ENCODE results near the gene PTS.

Gene PTS

GRCh38 chr11:112229746-112230433, 3.7 kb downstream of the PTS start:
- Histone ChIP-seq H3K27me3 (ENCODE audit: control insufficient read depth in 1 of 2, insufficient read depth in 2 of 2, low read length in 2 of 2) (no peaks in the 10 kb centered on the region), H3K9ac (ENCODE audit: low read depth in 1 of 2, low read length in 2 of 2) (no peak overlapping the region), H3K9me3 (ENCODE audit: control insufficient read depth in 1 of 2, low read length in 2 of 2) (no peaks in the 10 kb centered on the region), H3K27ac (ENCODE audit: low read depth, low read length) (no peak overlapping the region), H3K36me3 (ENCODE audit: control insufficient read depth in 1 of 2, insufficient read depth in 2 of 2, low read length in 2 of 2) (peaks cover 11 to 23% of the 10 kb centered on the region in 2 donors), H3K4me1 (ENCODE audit: control insufficient read depth in 1 of 2, insufficient read depth in 2 of 2, low read length in 2 of 2) (peaks cover 9 to 11% of the 10 kb centered on the region in 2 donors), H3K4me3 (ENCODE audit: low read depth in 1 of 2, low read length in 2 of 2) (no peak overlapping the region)

DNA sequence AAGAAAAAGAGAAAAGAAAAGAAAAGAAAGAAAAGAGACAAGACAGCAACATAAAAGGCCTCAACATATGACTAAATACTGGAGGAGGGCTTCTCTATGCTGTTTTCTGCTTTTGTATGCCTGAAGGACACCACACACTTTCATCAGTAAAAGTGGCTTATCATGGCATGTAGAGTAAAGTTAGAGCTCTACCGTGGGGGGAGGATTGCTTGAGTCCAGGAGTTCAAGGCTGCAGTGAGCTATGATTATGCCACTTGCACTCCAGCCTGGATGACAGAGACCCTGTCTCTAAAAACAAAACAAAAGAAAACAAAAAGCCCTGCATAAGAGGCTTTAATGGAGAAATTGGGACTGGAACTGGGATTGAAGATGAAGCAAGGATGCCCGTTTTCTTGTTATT, 5.7 kb downstream of the PTS start:
- Histone ChIP-seq H3K4me1 (ENCODE audit: control insufficient read depth in 1 of 2, insufficient read depth in 2 of 2, low read length in 2 of 2) (peaks cover 8 to 9% of the 10 kb centered on the region in 2 donors), H3K27me3 (ENCODE audit: control insufficient read depth in 1 of 2, insufficient read depth in 2 of 2, low read length in 2 of 2) (no peaks in the 10 kb centered on the region), H3K9ac (ENCODE audit: low read depth in 1 of 2, low read length in 2 of 2) (no peak overlapping the region), H3K36me3 (ENCODE audit: control insufficient read depth in 1 of 2, insufficient read depth in 2 of 2, low read length in 2 of 2) (peaks cover 11 to 37% of the 10 kb centered on the region in 2 donors), H3K9me3 (ENCODE audit: control insufficient read depth in 1 of 2, low read length in 2 of 2) (no peaks in the 10 kb centered on the region), H3K4me3 (ENCODE audit: low read depth in 1 of 2, low read length in 2 of 2) (no peak overlapping the region), H3K27ac (ENCODE audit: low read depth, low read length) (no peak overlapping the region)

DNA sequence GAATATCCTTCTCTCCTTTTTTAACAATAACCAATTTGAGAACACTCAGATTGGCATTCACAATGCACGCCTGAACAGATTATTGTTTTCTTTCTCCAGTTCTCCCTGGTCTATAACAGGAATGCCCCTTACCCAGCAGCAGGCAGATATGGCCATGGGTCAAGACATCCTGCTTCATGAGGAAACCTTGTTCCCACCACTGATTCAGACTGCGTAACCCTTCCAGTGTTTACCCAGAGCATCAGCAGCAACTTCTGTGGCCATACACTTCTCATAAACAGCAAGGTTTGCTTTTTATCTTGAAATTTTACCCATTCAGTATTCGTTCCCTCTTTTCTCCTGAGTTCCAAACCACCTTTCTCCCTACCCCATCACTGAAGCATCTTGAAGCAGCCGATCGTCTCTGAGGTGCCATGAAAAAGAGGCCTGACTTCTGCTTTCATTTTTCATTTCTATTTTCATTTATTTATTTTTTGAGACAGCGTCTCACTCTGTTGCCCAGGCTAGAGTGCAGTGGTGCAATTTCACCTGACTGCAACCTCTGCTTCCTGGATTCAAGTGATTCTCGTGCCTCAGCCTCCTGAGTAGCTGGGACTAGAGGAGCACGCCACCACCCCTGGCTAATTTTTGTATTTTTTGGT, 9.6 kb downstream of the PTS start:
- H3K4me3 ChIP-seq (ENCODE audit: low read depth in 1 of 2, low read length in 2 of 2) = no peak overlapping the region
- no peak overlapping the region for H3K9ac ChIP-seq (ENCODE audit: low read depth in 1 of 2, low read length in 2 of 2)
- peaks cover 7 to 38% of the 10 kb centered on the region in 2 donors for H3K36me3 ChIP-seq (ENCODE audit: control insufficient read depth in 1 of 2, insufficient read depth in 2 of 2, low read length in 2 of 2)

DNA sequence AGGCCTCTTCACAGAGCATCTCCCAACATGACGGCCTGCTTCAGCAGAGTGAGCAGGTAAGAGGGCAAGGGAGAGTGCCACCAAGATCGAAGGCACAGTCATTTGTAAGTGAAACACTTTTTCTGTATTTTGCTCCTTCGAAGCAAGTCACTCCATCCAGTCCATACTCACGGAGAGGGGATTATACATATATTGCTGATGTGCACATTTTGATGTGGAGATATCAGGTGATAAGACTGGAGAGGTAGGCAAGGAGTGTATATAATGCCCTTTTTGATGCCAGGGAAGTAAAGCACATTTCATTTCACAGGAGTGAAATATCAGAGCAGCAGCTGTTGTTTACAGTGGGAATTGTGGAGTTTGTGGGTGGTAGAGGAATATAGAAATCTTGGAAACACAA, 11.2 kb downstream of the PTS start:
- no peaks in the 10 kb centered on the region for H3K4me1 ChIP-seq (ENCODE audit: control insufficient read depth in 1 of 2, insufficient read depth in 2 of 2, low read length in 2 of 2)
- H3K27me3 ChIP-seq (ENCODE audit: control insufficient read depth in 1 of 2, insufficient read depth in 2 of 2, low read length in 2 of 2) = no peaks in the 10 kb centered on the region
- no peaks in the 10 kb centered on the region for H3K9me3 ChIP-seq (ENCODE audit: control insufficient read depth in 1 of 2, low read length in 2 of 2)
- H3K27ac ChIP-seq (ENCODE audit: low read depth, low read length) = no peak overlapping the region
- H3K4me3 ChIP-seq (ENCODE audit: low read depth in 1 of 2, low read length in 2 of 2) = no peak overlapping the region
- peaks cover 3 to 33% of the 10 kb centered on the region in 2 donors for H3K36me3 ChIP-seq (ENCODE audit: control insufficient read depth in 1 of 2, insufficient read depth in 2 of 2, low read length in 2 of 2)
- H3K9ac ChIP-seq (ENCODE audit: low read depth in 1 of 2, low read length in 2 of 2) = no peak overlapping the region

More for the DNA sequence above, 9.6 kb downstream of the PTS start:
- no peak overlapping the region for H3K27ac ChIP-seq (ENCODE audit: low read depth, low read length)
- H3K9me3 ChIP-seq (ENCODE audit: control insufficient read depth in 1 of 2, low read length in 2 of 2) = no peaks in the 10 kb centered on the region
- no peaks in the 10 kb centered on the region for H3K27me3 ChIP-seq (ENCODE audit: control insufficient read depth in 1 of 2, insufficient read depth in 2 of 2, low read length in 2 of 2)
- no peaks in the 10 kb centered on the region for H3K4me1 ChIP-seq (ENCODE audit: control insufficient read depth in 1 of 2, insufficient read depth in 2 of 2, low read length in 2 of 2)

- H3K9me3 ChIP-seq (ENCODE audit: control insufficient read depth in 1 of 2, low read length in 2 of 2) = no peaks in the 10 kb centered on the region
- H3K4me1 ChIP-seq (ENCODE audit: control insufficient read depth in 1 of 2, insufficient read depth in 2 of 2, low read length in 2 of 2) = no peaks in the 10 kb centered on the region
- H3K4me3 ChIP-seq (ENCODE audit: low read depth in 1 of 2, low read length in 2 of 2) = no peak overlapping the region
- H3K9ac ChIP-seq (ENCODE audit: low read depth in 1 of 2, low read length in 2 of 2) = no peak overlapping the region
- no peak overlapping the region for H3K27ac ChIP-seq (ENCODE audit: low read depth, low read length)
- H3K27me3 ChIP-seq (ENCODE audit: control insufficient read depth in 1 of 2, insufficient read depth in 2 of 2, low read length in 2 of 2) = no peaks in the 10 kb centered on the region
- peaks cover under 1 to 30% of the 10 kb centered on the region in 2 donors for H3K36me3 ChIP-seq (ENCODE audit: control insufficient read depth in 1 of 2, insufficient read depth in 2 of 2, low read length in 2 of 2)
Observed at GRCh38 chr11:112238041-112238440, 11.8 kb downstream of the PTS start.

- H3K27ac ChIP-seq (ENCODE audit: low read depth, low read length) = no peak overlapping the region
- no peak overlapping the region for H3K4me3 ChIP-seq (ENCODE audit: low read depth in 1 of 2, low read length in 2 of 2)
- peaks cover 0 to 19% of the 10 kb centered on the region in 2 donors for H3K36me3 ChIP-seq (ENCODE audit: control insufficient read depth in 1 of 2, insufficient read depth in 2 of 2, low read length in 2 of 2)
- H3K9me3 ChIP-seq (ENCODE audit: control insufficient read depth in 1 of 2, low read length in 2 of 2) = no peaks in the 10 kb centered on the region
- no peaks in the 10 kb centered on the region for H3K4me1 ChIP-seq (ENCODE audit: control insufficient read depth in 1 of 2, insufficient read depth in 2 of 2, low read length in 2 of 2)
- no peak overlapping the region for H3K9ac ChIP-seq (ENCODE audit: low read depth in 1 of 2, low read length in 2 of 2)
- H3K27me3 ChIP-seq (ENCODE audit: control insufficient read depth in 1 of 2, insufficient read depth in 2 of 2, low read length in 2 of 2) = no peaks in the 10 kb centered on the region
Observed at GRCh38 chr11:112241486-112241885, 15.3 kb downstream of the PTS start.

DNA sequence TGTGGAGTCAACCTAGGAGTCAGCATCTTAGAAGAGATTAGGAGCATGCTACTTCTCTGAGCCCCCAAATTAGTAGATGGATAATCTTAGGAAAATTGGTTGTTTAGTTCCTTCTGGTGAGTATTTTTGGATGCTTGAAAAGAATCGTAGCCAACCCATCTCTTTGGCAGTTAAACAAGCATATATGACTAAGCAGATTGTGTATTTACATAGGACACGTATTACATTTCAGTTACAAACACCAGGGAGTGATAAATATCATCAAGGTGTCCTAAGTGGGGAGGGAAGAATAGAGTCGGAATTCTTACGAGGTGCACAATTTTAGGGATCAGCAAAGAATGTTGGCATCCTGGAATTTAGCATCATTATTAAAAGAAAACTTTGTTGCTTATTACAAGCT, 21.0 kb downstream of the PTS start:
- no peaks in the 10 kb centered on the region for H3K27me3 ChIP-seq (ENCODE audit: control insufficient read depth in 1 of 2, insufficient read depth in 2 of 2, low read length in 2 of 2)
- no peak overlapping the region for H3K9ac ChIP-seq (ENCODE audit: low read depth in 1 of 2, low read length in 2 of 2)
- no peaks in the 10 kb centered on the region for H3K4me1 ChIP-seq (ENCODE audit: control insufficient read depth in 1 of 2, insufficient read depth in 2 of 2, low read length in 2 of 2)
- no peak overlapping the region for H3K27ac ChIP-seq (ENCODE audit: low read depth, low read length)
- no peaks in the 10 kb centered on the region for H3K9me3 ChIP-seq (ENCODE audit: control insufficient read depth in 1 of 2, low read length in 2 of 2)
- no peak overlapping the region for H3K4me3 ChIP-seq (ENCODE audit: low read depth in 1 of 2, low read length in 2 of 2)
- H3K36me3 ChIP-seq (ENCODE audit: control insufficient read depth in 1 of 2, insufficient read depth in 2 of 2, low read length in 2 of 2) = no peaks in the 10 kb centered on the region

DNA sequence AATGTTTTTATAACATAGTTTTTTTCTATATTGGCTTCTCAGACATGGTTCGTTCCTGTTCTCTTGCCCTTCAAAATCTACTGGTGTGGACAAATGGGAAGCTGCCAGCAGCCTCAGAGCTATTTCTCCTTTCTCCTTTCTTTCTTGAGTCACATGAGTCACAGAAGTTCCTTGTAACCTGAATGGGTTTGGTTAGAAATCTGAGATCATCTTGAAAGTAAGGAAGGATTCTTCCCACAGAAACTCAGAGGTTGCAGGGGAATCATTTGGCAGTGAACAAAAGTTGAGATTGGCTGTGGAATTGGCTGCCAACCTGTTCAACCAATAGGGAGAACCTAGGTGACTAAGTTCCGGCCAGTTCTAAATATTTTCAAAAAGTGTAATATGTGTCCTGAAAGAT, 22.0 kb downstream of the PTS start:
- H3K9me3 ChIP-seq (ENCODE audit: control insufficient read depth in 1 of 2, low read length in 2 of 2) = no peaks in the 10 kb centered on the region
- no peaks in the 10 kb centered on the region for H3K4me1 ChIP-seq (ENCODE audit: control insufficient read depth in 1 of 2, insufficient read depth in 2 of 2, low read length in 2 of 2)
- no peaks in the 10 kb centered on the region for H3K27me3 ChIP-seq (ENCODE audit: control insufficient read depth in 1 of 2, insufficient read depth in 2 of 2, low read length in 2 of 2)
- H3K4me3 ChIP-seq (ENCODE audit: low read depth in 1 of 2, low read length in 2 of 2) = no peak overlapping the region
- H3K36me3 ChIP-seq (ENCODE audit: control insufficient read depth in 1 of 2, insufficient read depth in 2 of 2, low read length in 2 of 2) = no peaks in the 10 kb centered on the region
- H3K27ac ChIP-seq (ENCODE audit: low read depth, low read length) = no peak overlapping the region
- no peak overlapping the region for H3K9ac ChIP-seq (ENCODE audit: low read depth in 1 of 2, low read length in 2 of 2)

GRCh38 chr11:112249871-112250610, 23.8 kb downstream of the PTS start:
- Histone ChIP-seq H3K9me3 (ENCODE audit: control insufficient read depth in 1 of 2, low read length in 2 of 2) (no peaks in the 10 kb centered on the region), H3K9ac (ENCODE audit: low read depth in 1 of 2, low read length in 2 of 2) (no peak overlapping the region), H3K36me3 (ENCODE audit: control insufficient read depth in 1 of 2, insufficient read depth in 2 of 2, low read length in 2 of 2) (no peaks in the 10 kb centered on the region), H3K4me1 (ENCODE audit: control insufficient read depth in 1 of 2, insufficient read depth in 2 of 2, low read length in 2 of 2) (no peaks in the 10 kb centered on the region), H3K4me3 (ENCODE audit: low read depth in 1 of 2, low read length in 2 of 2) (no peak overlapping the region), H3K27me3 (ENCODE audit: control insufficient read depth in 1 of 2, insufficient read depth in 2 of 2, low read length in 2 of 2) (no peaks in the 10 kb centered on the region), H3K27ac (ENCODE audit: low read depth, low read length) (no peak overlapping the region)

DNA sequence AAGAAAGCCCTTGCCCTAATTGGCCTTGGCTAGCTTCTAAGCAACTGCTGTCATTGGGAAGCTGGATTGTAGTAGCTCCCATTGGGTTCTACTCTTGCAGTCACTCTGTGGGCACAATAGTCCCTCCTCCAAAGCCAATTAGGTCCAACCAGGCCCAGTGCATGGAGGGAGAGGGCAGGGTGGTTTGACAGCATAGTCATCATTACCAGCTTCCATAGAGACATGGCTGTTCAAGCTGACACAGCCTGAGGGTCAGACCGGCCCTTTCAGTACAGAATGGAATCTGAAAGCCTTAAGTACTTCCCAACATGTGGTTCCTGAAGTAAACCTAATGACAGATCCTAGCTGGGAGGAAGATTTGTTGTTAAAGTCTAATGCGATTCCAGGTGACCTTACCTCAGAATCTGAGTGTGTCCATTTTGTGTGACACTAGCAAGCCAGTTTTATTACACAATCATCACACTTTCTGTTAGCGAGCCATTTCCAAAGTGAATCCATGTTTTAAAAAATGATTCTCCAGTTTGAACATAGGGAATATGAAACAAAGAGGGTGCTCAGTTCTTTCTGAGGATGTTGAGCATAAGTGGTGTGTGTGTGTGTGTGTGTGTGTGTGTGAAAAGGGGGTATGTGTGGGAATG, 27.5 kb downstream of the PTS start:
- no peak overlapping the region for H3K27ac ChIP-seq (ENCODE audit: low read depth, low read length)
- H3K27me3 ChIP-seq (ENCODE audit: control insufficient read depth in 1 of 2, insufficient read depth in 2 of 2, low read length in 2 of 2) = no peaks in the 10 kb centered on the region
- H3K4me3 ChIP-seq (ENCODE audit: low read depth in 1 of 2, low read length in 2 of 2) = no peak overlapping the region
- no peaks in the 10 kb centered on the region for H3K9me3 ChIP-seq (ENCODE audit: control insufficient read depth in 1 of 2, low read length in 2 of 2)
- no peaks in the 10 kb centered on the region for H3K4me1 ChIP-seq (ENCODE audit: control insufficient read depth in 1 of 2, insufficient read depth in 2 of 2, low read length in 2 of 2)
- H3K36me3 ChIP-seq (ENCODE audit: control insufficient read depth in 1 of 2, insufficient read depth in 2 of 2, low read length in 2 of 2) = no peaks in the 10 kb centered on the region
- no peak overlapping the region for H3K9ac ChIP-seq (ENCODE audit: low read depth in 1 of 2, low read length in 2 of 2)
